Sigmoid colon (tissue), 7 donors: ENCODE measurements around the gene CTRB1. TPM values are rescaled to one million over a fixed set of nuclear protein-coding genes. Genes with fewer than 3 reads are reported as not detected.
A peak's percentile ranks its signal among the peaks of the same experiment; 100 is the strongest.

Experiments used
- DNase-seq: peaks from one replicate; pipeline ENCODE4 v3.0.0-alpha.2; 2019
- H3K27ac ChIP-seq, 4 donors: fragments of 200-600 bp; sonication (generic); one replicate each; pipeline ENCODE4 v1.5.1; 2016 to 2019; ENCODE audit warnings: mild to moderate bottlenecking in 1 of 4
- H3K27me3 ChIP-seq, 3 donors: fragments of 200-600 bp; sonication (generic); one replicate each; pipeline ENCODE4 v1.5.1; 2019; ENCODE audit warnings: mild to moderate bottlenecking in 1 of 3
- H3K36me3 ChIP-seq, 4 donors: fragments of 200-600 bp; sonication (generic); one replicate each; pipeline ENCODE4 v1.5.1; 2016 to 2019
- H3K4me1 ChIP-seq, 4 donors: fragments of 200-600 bp; sonication (generic); one replicate each; pipeline ENCODE4 v1.5.1; 2017 to 2019
- H3K4me3 ChIP-seq, 4 donors: fragments of 200-600 bp; sonication (generic); one replicate each; pipeline ENCODE4 v1.5.1; 2017 to 2019; ENCODE audit warnings: mild to moderate bottlenecking in 2 of 4, moderate library complexity in 1 of 4
- H3K9me3 ChIP-seq, 4 donors: fragments of 200-600 bp in 3 of 4; sonication (generic) in 3 of 4; one replicate each; pipeline versions ENCODE4 v1.5.1 to v1.6.1; 2013 to 2019
- CTCF ChIP-seq, 4 experiments: fragments of 450-650 bp in 3 of 4; fragments of 200-600 bp in 1 of 4; IDR thresholded peaks; one replicate each; pipeline ENCODE4 v1.5.1; 2016 to 2019; ENCODE audit warnings: antibody characterized with exemption in 4 of 4, mild to moderate bottlenecking in 3 of 4, moderate library complexity in 2 of 4
- EP300 ChIP-seq, 4 donors: sonication (generic); formaldehyde crosslinking; IDR thresholded peaks; one replicate each; pipeline ENCODE4 v1.6.1; 2017; ENCODE audit warnings: antibody characterized with exemption in 4 of 4
- POLR2A ChIP-seq, 2 donors: fragments of 450-650 bp; IDR thresholded peaks; one replicate each; pipeline ENCODE4 v1.6.1; 2016; ENCODE audit warnings: antibody characterized with exemption in 2 of 2, mild to moderate bottlenecking in 2 of 2, moderate library complexity in 2 of 2
- POLR2AphosphoS5 ChIP-seq, 4 donors: sonication (generic); formaldehyde crosslinking; IDR thresholded peaks; one replicate each; pipeline ENCODE4 v1.6.1; 2017; ENCODE audit warnings: antibody characterized with exemption in 4 of 4
- WGBS, 2 donors: extraction: QIAGEN DNeasy Blood & Tissue Kit; methylation state at CpG; one replicate each; pipeline ENCODE4 v1.1.7; 2013; 5-methylcytosine and 5-hydroxymethylcytosine counted together
- intact Hi-C: fragments of 100-400 bp; cut with DNase I; formaldehyde crosslinking; loops from one replicate; pipeline ENCODE4 v1.15.1; 2023
- polyA plus RNA-seq, 3 donors: library from polyadenylated mRNA; stranded (reverse); fragments of 200-250 nt; gene quantifications; one replicate each; pipeline ENCODE4 v1.2.3, GENCODE V29; 2013
- total RNA-seq, 4 donors: library from RNA; depleted of rRNA; stranded (reverse); fragments of >200 nt; gene quantifications; one replicate each; pipeline ENCODE4 v1.1.0, GENCODE V29; 2016
- donor health status: healthy with polysubstance abuse.
- donor health status: Bipolar disorder and iron deficiency.
- donor health status: healthy.

CTRB1 gene
- total and polyA plus RNA-seq, 7 donors = 0.48 to 16.8 TPM; not detected in 5

GRCh38 chr16:75243667-75244224, 25.0 kb downstream of the CTRB1 start:
- TF ChIP-seq EP300 (IDR thresholded peaks at IDR 0.05) = no peak
- TF ChIP-seq POLR2A (IDR thresholded peaks at IDR 0.05) = no peak
- intact Hi-C loops = no loop called here
- no peak for DNase-seq
- H3K9me3 ChIP-seq = no peaks in the 10 kb centered on the region
- WGBS, 2 donors = 84% methylated on average over 20 of the region's 20 CpGs
- H3K27ac ChIP-seq = peak overlapping the region; percentile 85 to 96 (median 92)
- H3K36me3 ChIP-seq = peaks cover 6 to 28% (median 16%) of the 10 kb centered on the region in 4 donors
- peaks cover 3 to 78% (median 69%) of the 10 kb centered on the region in 4 donors for H3K4me1 ChIP-seq
- no peaks in the 10 kb centered on the region for H3K27me3 ChIP-seq
- H3K4me3 ChIP-seq = no peak overlapping the region

DNA sequence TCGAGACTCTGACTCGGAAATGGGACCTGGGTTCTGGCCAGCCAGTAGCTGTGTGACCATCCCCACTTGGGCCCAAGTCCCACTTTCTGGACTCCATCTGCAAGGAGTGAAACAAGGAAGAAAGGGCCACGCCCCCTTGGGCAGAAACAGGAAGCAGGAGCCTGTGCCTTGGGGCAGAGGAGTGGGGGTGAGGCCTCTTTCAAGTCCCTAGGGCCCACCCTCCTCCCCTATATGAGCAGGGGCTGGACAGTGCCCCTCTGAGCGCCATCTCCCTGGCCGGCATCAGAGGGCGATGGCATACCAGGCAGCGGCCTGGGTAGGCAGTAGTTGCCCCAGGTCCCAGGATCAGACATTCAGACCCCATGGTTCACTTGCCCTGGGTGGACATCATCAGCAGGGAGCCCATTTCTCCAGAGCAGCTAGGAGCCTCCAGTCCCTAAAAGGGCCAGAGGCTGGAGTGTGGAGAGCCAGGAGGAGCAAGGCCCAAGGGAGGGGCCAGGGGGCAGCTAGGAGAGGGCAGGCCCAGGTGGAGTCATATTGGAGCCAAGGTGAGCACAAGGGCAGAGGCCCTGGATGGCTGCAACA, 25.5 kb downstream of the CTRB1 start:
- intact Hi-C loops = no loop called here
- Histone ChIP-seq H3K27ac (peak overlapping the region; percentile 85 to 96 (median 92)), H3K4me1 (peaks cover 3 to 78% (median 69%) of the 10 kb centered on the region in 4 donors), H3K36me3 (peaks cover 6 to 28% (median 16%) of the 10 kb centered on the region in 4 donors), H3K27me3 (no peaks in the 10 kb centered on the region), H3K4me3 (no peak overlapping the region), H3K9me3 (no peaks in the 10 kb centered on the region)
- peak; percentile 84 for DNase-seq
- WGBS, 2 donors = 67 to 71% methylated on average over 7 of the region's 7 CpGs
- TF ChIP-seq POLR2A (IDR thresholded peaks at IDR 0.05) = no peak

GRCh38 chr16:75244844-75245758, 26.3 kb downstream of the CTRB1 start:
- Histone ChIP-seq H3K9me3 (no peaks in the 10 kb centered on the region), H3K27me3 (no peaks in the 10 kb centered on the region), H3K4me1 (peaks cover 3 to 78% (median 69%) of the 10 kb centered on the region in 4 donors), H3K36me3 (peaks cover 6 to 26% (median 16%) of the 10 kb centered on the region in 4 donors), H3K27ac (peak overlapping the region; percentile 85 to 96 (median 92)), H3K4me3 (no peak overlapping the region)
- intact Hi-C loops = no loop called here
- WGBS, 2 donors = 48 to 50% methylated on average over 25 of the region's 25 CpGs
- TF ChIP-seq POLR2AphosphoS5 (IDR thresholded peaks at IDR 0.05) = peak; percentile 15 to 85 (median 59)
- TF ChIP-seq CTCF (IDR thresholded peaks at IDR 0.05) = no peak
- TF ChIP-seq EP300 (IDR thresholded peaks at IDR 0.05) = peak in 2 of 4 donors; percentile 41 to 94
- DNase-seq = peak; percentile 97

GRCh38 chr16:75246504-75247205, 27.9 kb downstream of the CTRB1 start:
- Histone ChIP-seq H3K36me3 (peaks cover 6 to 12% (median 9%) of the 10 kb centered on the region in 4 donors), H3K4me3 (no peak overlapping the region), H3K27me3 (no peaks in the 10 kb centered on the region), H3K9me3 (no peaks in the 10 kb centered on the region), H3K4me1 (peaks cover 3 to 83% (median 79%) of the 10 kb centered on the region in 4 donors), H3K27ac (peak overlapping the region; percentile 85 to 96 (median 92))
- intact Hi-C loops = no loop called here
- WGBS, 2 donors = 90 to 93% methylated on average over 12 of the region's 12 CpGs
- TF ChIP-seq POLR2A (IDR thresholded peaks at IDR 0.05) (no peak), CTCF (IDR thresholded peaks at IDR 0.05) (no peak), EP300 (IDR thresholded peaks at IDR 0.05) (no peak), POLR2AphosphoS5 (IDR thresholded peaks at IDR 0.05) (no peak)
- DNase-seq = no peak

GRCh38 chr16:75247249-75247648, 28.5 kb downstream of the CTRB1 start:
- DNase-seq = no peak
- peaks cover 2 to 6% (median 4%) of the 10 kb centered on the region in 4 donors for H3K36me3 ChIP-seq
- peak overlapping the region; percentile 85 to 96 (median 92) for H3K27ac ChIP-seq
- H3K4me3 ChIP-seq = no peak overlapping the region
- no peaks in the 10 kb centered on the region for H3K9me3 ChIP-seq
- H3K27me3 ChIP-seq = no peaks in the 10 kb centered on the region
- intact Hi-C loops = no loop called here
- 90% methylated on average over 13 of the region's 13 CpGs for WGBS, 2 donors
- TF ChIP-seq EP300 (IDR thresholded peaks at IDR 0.05) (no peak), POLR2A (IDR thresholded peaks at IDR 0.05) (no peak), POLR2AphosphoS5 (IDR thresholded peaks at IDR 0.05) (no peak), CTCF (IDR thresholded peaks at IDR 0.05) (no peak)
- peaks cover 3 to 89% (median 85%) of the 10 kb centered on the region in 4 donors for H3K4me1 ChIP-seq
